GM18526 (cell line): Measurements from ENCODE around the gene UGT1A3.

Source experiments
- POLR2A ChIP-seq: IDR thresholded peaks from 3 replicates; pipeline ENCODE4 v1.6.1; 2011; ENCODE audit not compliant: insufficient read length; ENCODE audit errors: extremely low read depth

The UGT1A3 gene

GRCh38 chr2:233801357-233802131 lies 72.7 kb downstream of the UGT1A3 start:
- no peak for TF ChIP-seq POLR2A

GRCh38 chr2:233802132-233802815 lies 73.4 kb downstream of the UGT1A3 start:
- TF ChIP-seq POLR2A: no peak

GRCh38 chr2:233803292-233803911 lies 74.6 kb downstream of the UGT1A3 start:
- TF ChIP-seq POLR2A: no peak

GRCh38 chr2:233803994-233804393 lies 75.2 kb downstream of the UGT1A3 start:
- TF ChIP-seq POLR2A: no peak

- no peak for TF ChIP-seq POLR2A
Measured at GRCh38 chr2:233807215-233807865, 78.5 kb downstream of the UGT1A3 start.

- TF ChIP-seq POLR2A: no peak
Measured at GRCh38 chr2:233807966-233808935, 79.4 kb downstream of the UGT1A3 start.

- no peak for TF ChIP-seq POLR2A
Measured at GRCh38 chr2:233810385-233810784, 81.5 kb downstream of the UGT1A3 start.

GRCh38 chr2:233811087-233811486 lies 82.2 kb downstream of the UGT1A3 start:
- no peak for TF ChIP-seq POLR2A

GRCh38 chr2:233811732-233812131 lies 82.9 kb downstream of the UGT1A3 start:
- no peak for TF ChIP-seq POLR2A

GRCh38 chr2:233813236-233814055 lies 84.6 kb downstream of the UGT1A3 start:
- no peak for TF ChIP-seq POLR2A

- TF ChIP-seq POLR2A: no peak
Measured at GRCh38 chr2:233814056-233814835, 85.4 kb downstream of the UGT1A3 start.

GRCh38 chr2:233815861-233816260 lies 87.0 kb downstream of the UGT1A3 start:
- TF ChIP-seq POLR2A: no peak

GRCh38 chr2:233816334-233816733 lies 87.5 kb downstream of the UGT1A3 start:
- no peak for TF ChIP-seq POLR2A

- TF ChIP-seq POLR2A: no peak
Measured at GRCh38 chr2:233816771-233817170, 87.9 kb downstream of the UGT1A3 start.
